ENCODE results near the gene UBLCP1. TPM values are rescaled to one million over a fixed set of nuclear protein-coding genes. Genes with fewer than 3 reads are reported as not detected.

The UBLCP1 gene
- total RNA-seq, 1 donor, result 36.9 TPM

DNA sequence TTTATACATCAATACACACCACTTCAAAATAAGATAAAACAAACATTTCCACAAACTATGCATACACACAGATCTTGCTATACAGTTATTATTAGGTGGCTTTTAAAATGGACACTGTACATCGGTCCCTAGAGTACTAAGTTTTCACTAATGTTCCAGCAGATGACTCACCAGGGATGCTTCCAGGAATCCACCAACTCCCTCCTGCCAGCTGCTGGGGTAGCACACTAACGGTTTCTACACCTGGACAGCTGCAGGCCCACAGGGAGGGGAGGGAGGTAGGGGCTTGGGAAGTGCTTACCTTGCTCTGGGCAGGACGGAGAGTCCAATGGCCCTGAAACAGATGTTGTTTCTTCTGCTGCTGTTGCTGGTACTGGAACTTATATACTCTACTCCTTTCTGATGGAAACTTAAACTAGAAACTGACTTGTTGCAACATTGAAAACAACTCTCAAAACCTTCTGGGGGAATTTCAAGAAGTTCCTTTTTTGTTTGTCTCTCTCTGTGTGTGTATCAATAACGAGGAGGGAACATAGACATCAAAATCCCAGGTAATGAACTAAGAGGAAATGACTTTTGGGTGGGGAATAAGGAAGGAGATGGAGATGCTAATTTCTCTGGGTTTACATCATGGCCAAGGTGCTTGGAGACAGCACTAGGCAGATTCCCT is 67.2 kb downstream of the UBLCP1 start, which contains the start of gene IL12B:
Gene IL12B, minus strand, starts transcription at position 357 of the 670 bp plus-strand sequence. CDS start 3,705 bp downstream, outside the sequence.
- H3K27me3 ChIP-seq (ENCODE audit: insufficient read depth, low read length), result no peaks in the 10 kb centered on the region
- peak; percentile 65 for DNase-seq (ENCODE audit: insufficient read length, low spot score, missing footprints)
- H3K4me2 ChIP-seq (ENCODE audit: insufficient read depth, low read length), result peak within 1 kb of the TSS; percentile 88
- TF ChIP-seq, protein P1, sequence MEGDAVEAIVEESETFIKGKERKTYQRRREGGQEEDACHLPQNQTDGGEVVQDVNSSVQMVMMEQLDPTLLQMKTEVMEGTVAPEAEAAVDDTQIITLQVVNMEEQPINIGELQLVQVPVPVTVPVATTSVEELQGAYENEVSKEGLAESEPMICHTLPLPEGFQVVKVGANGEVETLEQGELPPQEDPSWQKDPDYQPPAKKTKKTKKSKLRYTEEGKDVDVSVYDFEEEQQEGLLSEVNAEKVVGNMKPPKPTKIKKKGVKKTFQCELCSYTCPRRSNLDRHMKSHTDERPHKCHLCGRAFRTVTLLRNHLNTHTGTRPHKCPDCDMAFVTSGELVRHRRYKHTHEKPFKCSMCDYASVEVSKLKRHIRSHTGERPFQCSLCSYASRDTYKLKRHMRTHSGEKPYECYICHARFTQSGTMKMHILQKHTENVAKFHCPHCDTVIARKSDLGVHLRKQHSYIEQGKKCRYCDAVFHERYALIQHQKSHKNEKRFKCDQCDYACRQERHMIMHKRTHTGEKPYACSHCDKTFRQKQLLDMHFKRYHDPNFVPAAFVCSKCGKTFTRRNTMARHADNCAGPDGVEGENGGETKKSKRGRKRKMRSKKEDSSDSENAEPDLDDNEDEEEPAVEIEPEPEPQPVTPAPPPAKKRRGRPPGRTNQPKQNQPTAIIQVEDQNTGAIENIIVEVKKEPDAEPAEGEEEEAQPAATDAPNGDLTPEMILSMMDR (IDR thresholded peaks at IDR 0.05; ENCODE audit: extremely low read depth, low read depth, low read length), result no peak
- peak within 1 kb of the TSS; percentile 74 for H3K4me3 ChIP-seq (ENCODE audit: insufficient read depth, low read length)
- no peak within 1 kb of the TSS for H2AFZ ChIP-seq (ENCODE audit: low read length)
- no peak within 1 kb of the TSS for H3K27ac ChIP-seq (ENCODE audit: low read depth, low read length)
- H3K4me1 ChIP-seq (ENCODE audit: insufficient read depth, low read length), result peaks cover 5% of the 10 kb centered on the region
- no peaks in the 10 kb centered on the region for H3K79me2 ChIP-seq (ENCODE audit: insufficient read depth, low read length)
- H3K36me3 ChIP-seq (ENCODE audit: insufficient read depth, low read length), result no peaks in the 10 kb centered on the region
- H4K20me1 ChIP-seq (ENCODE audit: insufficient read depth, low read length), result no peaks in the 10 kb centered on the region
- no peaks in the 10 kb centered on the region for H3K9me3 ChIP-seq (ENCODE audit: low read depth, low read length)

DNA sequence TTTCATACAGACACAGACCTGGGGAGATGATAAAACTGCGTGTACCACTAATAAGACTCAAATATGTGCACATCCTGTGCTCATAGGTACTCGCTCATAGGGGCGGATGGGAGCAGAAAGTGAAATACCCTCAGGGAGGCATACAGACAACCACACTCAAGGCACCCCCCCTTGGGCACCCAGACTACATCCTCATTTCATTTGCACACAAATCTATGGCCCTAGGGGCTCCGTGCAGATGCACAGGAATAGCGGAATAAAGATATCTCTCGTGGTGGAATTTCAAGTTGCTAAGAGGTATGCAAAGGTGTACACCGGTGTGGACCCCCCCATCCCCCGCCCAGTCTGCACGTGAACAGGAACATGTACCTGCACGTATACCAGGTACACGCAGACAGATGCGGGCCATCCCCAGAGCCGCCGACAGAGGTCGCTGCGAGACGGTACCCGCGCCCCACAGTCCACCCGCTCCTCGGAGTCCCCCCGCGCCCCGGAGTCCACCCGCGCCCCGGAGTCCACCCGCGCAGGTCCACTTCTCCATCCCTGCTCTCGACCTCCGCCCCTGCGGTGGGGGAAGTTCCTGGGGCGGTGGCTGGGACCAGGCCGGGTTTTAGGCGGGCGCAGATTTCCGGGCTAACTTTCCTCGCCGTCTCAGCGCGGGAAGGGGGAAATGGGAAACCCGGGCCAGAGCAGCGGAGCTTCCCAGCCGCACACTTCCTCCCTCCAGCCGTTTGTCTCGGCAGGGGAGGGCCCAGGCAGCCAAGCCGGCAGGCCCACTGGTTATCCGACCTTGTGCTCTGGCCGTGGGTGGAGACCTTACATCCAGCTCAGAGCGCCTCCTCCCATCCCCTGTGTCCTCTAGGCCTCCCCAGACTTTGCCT is 68.2 kb downstream of the UBLCP1 start:
- H3K27me3 ChIP-seq (ENCODE audit: insufficient read depth, low read length), result no peaks in the 10 kb centered on the region
- H3K27ac ChIP-seq (ENCODE audit: low read depth, low read length), result no peak overlapping the region
- H3K79me2 ChIP-seq (ENCODE audit: insufficient read depth, low read length), result no peaks in the 10 kb centered on the region
- H4K20me1 ChIP-seq (ENCODE audit: insufficient read depth, low read length), result no peaks in the 10 kb centered on the region
- peak; percentile 85 for DNase-seq (ENCODE audit: insufficient read length, low spot score, missing footprints)
- peak overlapping the region; percentile 74 for H3K4me3 ChIP-seq (ENCODE audit: insufficient read depth, low read length)
- TF ChIP-seq, protein P1 (IDR thresholded peaks at IDR 0.05; ENCODE audit: extremely low read depth, low read depth, low read length), result peak; percentile 55
- H3K4me1 ChIP-seq (ENCODE audit: insufficient read depth, low read length), result peaks cover 7% of the 10 kb centered on the region
- peak overlapping the region; percentile 88 for H3K4me2 ChIP-seq (ENCODE audit: insufficient read depth, low read length)
- peak overlapping the region; percentile 92 for H2AFZ ChIP-seq (ENCODE audit: low read length)
- H3K9me3 ChIP-seq (ENCODE audit: low read depth, low read length), result no peaks in the 10 kb centered on the region
- no peaks in the 10 kb centered on the region for H3K36me3 ChIP-seq (ENCODE audit: insufficient read depth, low read length)

DNA sequence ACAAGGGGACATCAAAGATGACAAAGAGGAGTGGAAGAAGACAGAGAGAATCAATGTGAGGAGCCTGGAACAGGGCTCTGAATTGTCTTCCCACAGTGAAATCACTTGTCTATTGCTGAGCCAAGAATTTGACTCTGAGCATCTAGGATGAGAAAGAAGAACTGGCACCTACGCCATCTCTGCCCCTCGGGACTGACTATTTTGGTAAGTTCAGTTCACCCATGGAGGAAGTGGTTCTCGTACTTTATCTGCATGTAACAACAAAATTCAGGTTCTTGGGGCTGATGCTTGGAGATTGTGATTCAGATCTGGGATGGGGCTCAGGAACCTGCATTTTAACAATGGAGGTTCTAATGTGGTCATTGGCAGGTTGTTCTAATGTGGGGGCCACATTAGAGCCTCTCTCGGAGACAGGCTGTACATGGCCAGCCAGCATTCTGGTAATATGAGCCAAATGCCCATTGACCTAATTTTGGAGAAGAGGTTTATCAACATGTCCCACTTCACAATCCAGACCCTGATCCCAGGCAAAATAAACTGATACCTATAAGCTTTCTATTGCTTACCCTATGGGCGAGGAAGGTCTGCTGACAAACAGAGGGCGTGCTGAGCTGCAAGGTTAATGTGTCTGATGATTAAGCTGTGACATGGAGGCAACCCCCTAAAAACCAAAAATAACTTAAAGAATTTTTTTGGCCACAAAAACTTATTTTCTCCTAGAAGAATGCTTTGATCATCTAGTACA is 69.9 kb downstream of the UBLCP1 start:
- H3K36me3 ChIP-seq (ENCODE audit: insufficient read depth, low read length), result no peaks in the 10 kb centered on the region
- H3K27ac ChIP-seq (ENCODE audit: low read depth, low read length), result no peak overlapping the region
- H3K27me3 ChIP-seq (ENCODE audit: insufficient read depth, low read length), result no peaks in the 10 kb centered on the region
- no peak overlapping the region for H3K4me3 ChIP-seq (ENCODE audit: insufficient read depth, low read length)
- H3K79me2 ChIP-seq (ENCODE audit: insufficient read depth, low read length), result no peaks in the 10 kb centered on the region
- TF ChIP-seq, protein P1 (IDR thresholded peaks at IDR 0.05; ENCODE audit: extremely low read depth, low read depth, low read length), result no peak
- DNase-seq (ENCODE audit: insufficient read length, low spot score, missing footprints), result no peak
- H3K4me1 ChIP-seq (ENCODE audit: insufficient read depth, low read length), result peaks cover 10% of the 10 kb centered on the region
- no peaks in the 10 kb centered on the region for H3K9me3 ChIP-seq (ENCODE audit: low read depth, low read length)
- no peaks in the 10 kb centered on the region for H4K20me1 ChIP-seq (ENCODE audit: insufficient read depth, low read length)
- H2AFZ ChIP-seq (ENCODE audit: low read length), result no peak overlapping the region
- H3K4me2 ChIP-seq (ENCODE audit: insufficient read depth, low read length), result no peak overlapping the region
